RWPE1 (cell line): ENCODE measurements around the gene ZNF184.

Experiments used
- CTCF ChIA-PET: fragments of 350-600 bp; sonication (Branson Sonifier 250); formaldehyde crosslinking; extraction: SDS; loops from one replicate; lab custom pipeline; 2021; lab: Yijun Ruan, JAX
- POLR2A ChIA-PET: fragments of 400-600 bp; formaldehyde crosslinking; extraction: SDS; loops from one replicate; lab custom pipeline; 2020; ENCODE audit warnings: antibody characterized with exemption; ENCODE audit not compliant: low non-redundant PET; lab: Yijun Ruan, JAX
- DNase-seq: peaks from one replicate; pipeline ENCODE4 v3.0.0; 2012; ENCODE audit warnings: low spot score
- H3K27ac ChIP-seq: fragments of 450-650 bp; 2 replicates; pipeline ENCODE4 v1.5.1; 2017
- CTCF ChIP-seq: fragments of 450-650 bp; conservative IDR thresholded peaks from 2 replicates; pipeline ENCODE4 v1.5.1; 2017; ENCODE audit warnings: low read depth, mild to moderate bottlenecking

The ZNF184 gene

GRCh38 chr6:27472617-27473400 lies at the start of gene ZNF184:
Gene ZNF184, minus strand, starts transcription at chr6:27473105. Its CDS starts 811 bp downstream, at chr6:27472294.
- ChIA-PET POLR2A (no interaction called here), CTCF (interaction anchor here (1.3 kb wide), 1 partner anchor 160 kb away, joined by 4 read pairs; no protein-coding TSS in a partner anchor)
- TF ChIP-seq CTCF: no peak
- H3K27ac ChIP-seq: peak within 1 kb of the TSS; percentile 96
- DNase-seq: peak; percentile 94

- POLR2A ChIA-PET: no interaction called here
- peak; percentile 73 for TF ChIP-seq CTCF
- H3K27ac ChIP-seq: peak overlapping the region; percentile 84
- peak; percentile 66 for DNase-seq
- CTCF ChIA-PET: interaction anchor here (0.6 to 1.6 kb wide), 15 partner anchors 10 to 348 kb away, joined by 3 to 9 read pairs (median 4); no protein-coding TSS in a partner anchor
Observed at GRCh38 chr6:27518881-27519795, 46.2 kb upstream of the ZNF184 start.

- ChIA-PET POLR2A (interaction anchor here (0.6 kb wide), 1 partner anchor 91 kb away, joined by 3 read pairs; no protein-coding TSS in a partner anchor), CTCF (interaction anchor here (0.6 to 1.6 kb wide), 13 partner anchors 9 to 347 kb away, joined by 3 to 9 read pairs (median 4); no protein-coding TSS in a partner anchor)
- DNase-seq: no peak
- H3K27ac ChIP-seq: no peak overlapping the region
- TF ChIP-seq CTCF: no peak
Observed at GRCh38 chr6:27517928-27518787, 45.3 kb upstream of the ZNF184 start.

- H3K27ac ChIP-seq: no peak overlapping the region
- no peak for DNase-seq
- CTCF ChIA-PET: no interaction called here
- POLR2A ChIA-PET: no interaction called here
- no peak for TF ChIP-seq CTCF
Observed at GRCh38 chr6:27517238-27517637, 44.3 kb upstream of the ZNF184 start.

- DNase-seq: no peak
- POLR2A ChIA-PET: no interaction called here
- no peak overlapping the region for H3K27ac ChIP-seq
- CTCF ChIA-PET: no interaction called here
- TF ChIP-seq CTCF: no peak
Observed at GRCh38 chr6:27514906-27515495, 42.1 kb upstream of the ZNF184 start.
